K562 (cell line): ENCODE results near the gene INSL4.

Experiments
- MBD1 ChIP-seq: fragments of 250-450 bp; sonication (Bioruptor Pico); IDR thresholded peaks from 2 replicates; pipeline ENCODE4 v1.8.0; 2022; ENCODE audit warnings: inconsistent platforms
- NFYB ChIP-seq: IDR thresholded peaks from 2 replicates; pipeline ENCODE4 v1.6.1; 2011; ENCODE audit warnings: mild to moderate bottlenecking, moderate library complexity; ENCODE audit not compliant: insufficient read length; ENCODE audit errors: extremely low read depth
- ZBTB43 ChIP-seq: sonication (generic); formaldehyde crosslinking; IDR thresholded peaks from 2 replicates; pipeline ENCODE4 v1.8.0; 2023; ENCODE audit warnings: mild to moderate bottlenecking, missing genetic modification reagents

- TF ChIP-seq ZBTB43 (CRISPR knock-in tag) = no peak
- TF ChIP-seq NFYB = no peak
- TF ChIP-seq MBD1 = no peak
Measured at GRCh38 chr9:5186416-5187169, 44.6 kb upstream of the INSL4 start.
